ENCODE results near the gene INF2.
"Not testable (repeated sequence)": the region's sequence is repeated elsewhere in the genome, so short reads cannot be mapped to it uniquely, and the experiment has no call there.

The INF2 gene

DNA sequence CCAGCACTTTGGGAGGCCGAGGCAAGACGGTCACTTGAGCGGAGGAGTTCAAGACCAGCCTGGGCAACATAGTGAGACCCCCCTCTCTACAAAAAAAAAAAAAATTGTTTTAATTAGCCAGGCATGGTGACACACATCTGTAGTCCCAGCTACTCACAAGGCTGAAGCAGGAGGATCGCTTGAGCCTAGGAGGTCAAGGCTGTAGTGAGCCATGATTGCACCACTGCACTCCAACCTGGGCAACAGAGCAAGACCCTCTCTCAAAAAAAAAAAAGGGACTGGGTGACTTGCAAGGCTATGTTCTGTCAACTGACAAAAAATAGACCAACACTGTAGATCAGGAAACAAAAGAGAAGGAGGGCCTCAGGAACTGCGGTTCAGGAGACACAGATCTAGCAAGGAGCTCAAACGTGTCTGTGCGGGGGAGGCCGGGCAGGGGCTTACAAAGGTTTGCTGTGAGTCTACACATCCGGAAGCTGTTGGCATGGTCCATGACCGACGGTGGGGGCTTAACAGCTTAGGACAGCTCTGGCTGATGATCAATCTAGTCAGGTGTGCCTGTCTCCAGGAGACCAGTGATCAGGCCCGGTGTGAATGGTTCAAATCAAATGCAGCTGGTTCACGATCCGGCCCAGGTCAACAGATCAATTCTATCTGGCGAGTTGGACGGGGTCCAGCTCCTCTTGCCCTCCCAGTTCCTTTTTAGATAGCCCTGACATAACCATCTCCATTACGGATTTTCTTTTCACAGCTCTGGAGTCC lies 31.7 kb upstream of the INF2 start:
- peak in 1 of 2 donors; percentile 47 for DNase-seq

DNA sequence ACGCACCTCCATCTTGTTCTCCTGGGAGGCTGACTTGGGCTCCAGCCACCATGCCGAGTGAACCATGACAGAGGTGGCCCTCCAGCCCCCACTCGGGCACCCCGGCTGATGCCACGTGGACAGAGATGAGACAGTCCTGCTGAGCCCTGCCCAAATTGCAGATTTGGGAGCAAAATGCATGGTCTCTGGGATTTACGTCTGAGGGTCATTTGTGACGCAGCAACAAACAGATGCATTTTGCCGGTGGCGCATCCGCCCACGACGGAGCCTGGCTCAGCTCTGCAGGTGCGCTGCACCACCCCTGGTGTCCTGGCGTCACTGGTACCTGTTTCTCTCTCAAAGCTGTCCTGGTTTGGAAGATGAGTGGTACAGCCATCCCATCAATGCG lies 31.1 kb upstream of the INF2 start:
- no peak for DNase-seq

DNA sequence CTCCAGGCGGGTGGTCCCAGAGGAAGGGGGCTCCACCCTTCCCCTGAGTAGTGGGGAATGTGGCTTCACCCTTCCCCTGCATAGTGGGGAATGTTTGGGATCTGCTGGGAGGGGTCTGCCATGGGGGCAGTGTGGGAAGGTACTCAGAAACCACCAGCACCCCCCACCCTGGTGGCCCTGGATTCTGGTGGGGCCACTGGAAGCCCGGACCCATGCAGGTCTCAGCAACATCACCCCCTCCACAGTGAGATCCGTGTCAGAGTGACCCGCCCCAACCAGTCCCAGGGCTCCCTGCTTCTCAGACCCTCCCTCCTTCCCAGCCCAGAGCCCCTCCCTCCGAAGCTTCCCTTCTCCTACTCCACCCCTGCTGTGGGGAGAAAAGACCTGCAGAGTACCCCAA lies 30.3 kb upstream of the INF2 start:
- DNase-seq, result no peak

DNA sequence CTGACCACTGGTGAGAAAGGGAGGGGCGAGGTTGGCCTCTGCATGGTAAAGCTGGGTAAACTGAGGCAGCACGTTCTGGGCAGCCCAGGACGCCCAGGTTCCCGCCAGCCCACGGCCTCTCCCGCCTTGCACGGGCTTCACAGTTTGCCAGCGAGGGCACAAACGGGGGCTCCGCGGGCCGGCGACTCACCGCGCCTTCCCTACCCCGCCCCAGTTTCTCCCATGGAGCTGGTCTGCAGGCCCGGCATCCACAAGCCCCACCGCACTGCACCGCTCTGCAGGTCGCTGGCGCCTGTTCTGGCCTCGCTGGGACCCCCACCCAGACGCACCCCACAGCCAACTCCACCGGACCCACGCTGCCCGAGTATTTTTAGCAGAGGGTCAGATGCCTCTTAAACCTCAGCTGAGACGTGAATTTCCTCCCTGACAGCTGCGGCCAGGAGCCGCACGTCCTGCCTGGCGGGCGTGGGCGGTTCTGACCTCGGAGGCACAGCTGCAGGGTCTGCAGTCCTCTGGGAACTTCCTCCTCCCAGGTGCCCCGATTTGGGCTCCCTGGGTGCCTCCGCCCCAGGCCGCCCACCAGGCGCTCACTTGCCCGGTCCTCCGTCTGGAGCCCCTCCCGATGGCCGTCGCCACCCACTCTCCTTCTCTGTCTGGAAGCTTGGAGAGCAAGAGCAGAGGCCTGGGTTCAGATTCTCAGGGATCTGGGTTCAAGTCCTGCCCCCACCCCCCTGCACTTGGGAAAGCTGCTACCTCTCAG lies 29.5 kb upstream of the INF2 start:
- no peak for DNase-seq

DNA sequence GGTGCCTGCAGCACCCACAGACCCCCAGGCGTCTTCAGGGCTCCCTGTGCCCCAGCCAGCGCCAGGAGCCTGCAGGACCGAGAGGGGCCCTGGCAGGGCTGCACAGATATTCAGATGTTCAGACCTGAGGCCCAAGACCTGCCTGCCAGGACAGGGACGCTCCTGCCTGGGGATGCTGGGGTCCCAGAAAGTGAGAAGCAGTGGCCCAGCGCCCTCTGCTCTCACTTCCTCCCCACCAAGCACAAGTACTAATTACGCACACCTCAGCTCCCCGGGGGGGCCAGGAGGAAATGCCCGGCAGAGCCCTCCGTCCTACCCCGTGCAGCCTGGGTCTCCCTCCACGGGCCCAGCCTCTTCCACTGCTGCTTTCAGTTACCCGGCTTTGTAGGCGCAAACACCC lies 28.8 kb upstream of the INF2 start:
- DNase-seq, result no peak

DNA sequence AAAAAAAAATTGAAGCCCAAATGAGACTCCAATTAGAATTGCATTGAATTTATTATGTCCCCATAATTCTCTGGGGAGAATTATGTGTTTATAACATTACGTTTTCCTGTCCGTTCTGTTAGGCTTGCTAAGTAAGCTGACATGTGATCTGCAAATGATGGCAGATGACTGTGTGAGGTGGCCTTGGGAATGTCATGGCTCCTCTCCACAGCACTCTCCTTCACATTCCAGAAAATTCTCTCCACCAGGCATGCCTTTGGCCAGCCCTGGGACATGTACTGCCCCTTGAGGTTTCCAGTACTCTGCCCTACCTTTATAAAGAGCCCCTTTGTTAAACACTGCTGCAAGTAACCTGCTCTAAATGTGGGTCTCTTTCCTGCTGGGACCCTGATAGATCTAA lies 28.3 kb upstream of the INF2 start:
- no peak for DNase-seq

DNA sequence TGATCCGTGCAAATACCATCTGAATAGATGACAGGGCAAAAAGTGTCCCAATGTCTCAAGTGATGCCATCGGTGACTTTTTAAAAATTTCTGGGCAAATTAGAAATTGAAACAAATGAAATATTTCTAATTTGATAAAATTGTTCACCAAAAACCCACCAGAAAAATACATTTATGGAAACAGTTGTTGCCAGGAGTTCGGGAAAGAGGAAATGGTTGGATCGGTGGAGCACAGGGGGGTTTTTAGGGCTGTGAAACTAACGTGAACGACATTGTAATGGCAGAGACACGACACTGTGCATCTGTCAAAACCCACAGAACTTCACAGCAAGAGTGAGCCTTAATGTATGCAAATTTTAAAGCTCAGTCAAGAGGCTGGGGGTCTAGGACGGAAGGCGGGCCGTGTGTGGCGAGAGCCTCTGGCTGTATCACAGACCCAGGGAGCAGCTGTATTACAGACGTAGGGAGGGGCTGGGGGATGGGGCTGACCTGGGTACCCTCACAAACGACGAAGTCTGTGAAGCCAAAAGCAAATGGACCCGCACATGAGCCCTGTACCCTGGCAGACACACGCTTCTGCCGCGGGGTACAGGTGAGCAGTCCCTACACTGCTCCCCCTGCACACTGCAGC lies 27.8 kb upstream of the INF2 start:
- DNase-seq, result not testable (repeated sequence)

DNA sequence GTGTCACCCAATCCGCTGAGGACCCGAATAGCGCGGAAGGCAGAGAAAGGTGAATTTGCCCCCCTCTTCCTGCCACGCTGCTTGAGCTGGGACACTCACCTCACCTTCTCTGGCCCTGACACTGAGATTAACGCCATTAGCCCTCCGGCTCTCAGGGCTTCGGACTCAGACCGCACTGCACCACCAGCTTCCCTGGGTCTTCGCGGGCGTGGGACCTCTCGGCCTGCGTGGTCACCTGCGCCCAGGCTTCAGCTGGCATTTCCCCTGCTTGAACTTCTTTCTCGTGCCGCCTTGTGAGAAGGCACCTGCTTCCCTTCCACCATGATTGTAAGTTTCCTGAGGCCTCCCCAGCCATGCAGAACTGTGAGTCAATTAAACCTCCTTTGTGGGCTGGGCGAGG lies 26.9 kb upstream of the INF2 start:
- DNase-seq, result not testable (repeated sequence)

DNA sequence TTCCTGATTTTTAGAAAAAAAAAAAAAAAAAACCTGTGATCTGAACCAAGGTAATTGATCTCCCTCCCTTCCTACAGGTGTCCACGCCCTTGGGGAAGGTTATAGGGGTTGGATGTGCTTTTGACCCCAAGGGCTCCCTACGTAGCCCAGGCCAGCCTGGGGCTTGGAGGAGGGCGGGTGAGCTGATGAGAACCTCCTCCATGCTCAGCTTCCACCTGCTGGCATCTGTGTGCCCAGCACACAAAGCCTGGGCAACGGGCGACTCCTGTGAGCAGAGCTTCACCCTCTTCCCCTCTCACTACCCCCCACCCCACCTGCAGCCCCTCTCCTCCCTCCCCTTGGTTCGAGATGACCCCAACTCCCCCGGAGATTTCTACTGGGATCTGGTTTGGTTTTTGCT lies 25.3 kb upstream of the INF2 start:
- DNase-seq, result no peak

DNA sequence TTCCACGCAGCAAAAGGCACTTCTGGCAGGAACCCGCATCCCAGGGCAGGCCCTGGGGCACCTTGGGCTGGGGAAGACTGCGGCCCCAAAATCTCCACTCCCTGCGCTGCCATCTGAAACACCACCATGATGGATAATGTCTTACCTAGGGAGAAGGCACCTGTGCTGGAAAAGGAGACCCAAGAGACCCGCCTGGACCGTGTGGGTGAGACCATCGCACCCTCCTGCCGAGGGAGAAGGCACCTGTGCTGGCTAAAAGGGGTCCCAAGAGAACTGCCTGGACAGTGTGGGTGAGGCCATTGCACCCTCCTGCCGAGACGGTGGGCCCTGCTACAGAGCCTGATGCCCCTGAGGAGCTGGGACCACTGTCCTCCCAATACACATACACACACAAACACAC lies 24.8 kb upstream of the INF2 start:
- DNase-seq, result no peak

DNA sequence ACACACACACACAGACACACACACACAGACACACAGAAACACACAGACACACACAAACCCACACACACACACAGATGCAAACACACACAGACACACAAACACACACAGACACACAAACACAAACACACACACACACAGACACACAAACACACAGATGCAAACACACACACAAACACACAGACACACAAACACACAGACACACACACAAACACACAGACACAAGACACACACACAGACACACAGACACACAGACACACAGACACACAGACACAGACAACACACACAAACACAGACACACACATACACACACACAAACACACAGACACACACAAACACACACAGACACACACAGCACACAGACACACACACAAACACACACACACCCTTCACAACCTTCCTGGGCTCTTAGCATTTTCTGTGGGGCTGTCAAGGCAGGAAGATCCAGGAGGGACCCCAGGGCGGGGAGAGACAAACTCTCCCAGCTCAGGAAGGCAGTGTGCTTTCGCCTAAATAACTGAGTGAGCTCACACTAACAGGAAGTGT lies 24.2 kb upstream of the INF2 start:
- DNase-seq, result no peak

DNA sequence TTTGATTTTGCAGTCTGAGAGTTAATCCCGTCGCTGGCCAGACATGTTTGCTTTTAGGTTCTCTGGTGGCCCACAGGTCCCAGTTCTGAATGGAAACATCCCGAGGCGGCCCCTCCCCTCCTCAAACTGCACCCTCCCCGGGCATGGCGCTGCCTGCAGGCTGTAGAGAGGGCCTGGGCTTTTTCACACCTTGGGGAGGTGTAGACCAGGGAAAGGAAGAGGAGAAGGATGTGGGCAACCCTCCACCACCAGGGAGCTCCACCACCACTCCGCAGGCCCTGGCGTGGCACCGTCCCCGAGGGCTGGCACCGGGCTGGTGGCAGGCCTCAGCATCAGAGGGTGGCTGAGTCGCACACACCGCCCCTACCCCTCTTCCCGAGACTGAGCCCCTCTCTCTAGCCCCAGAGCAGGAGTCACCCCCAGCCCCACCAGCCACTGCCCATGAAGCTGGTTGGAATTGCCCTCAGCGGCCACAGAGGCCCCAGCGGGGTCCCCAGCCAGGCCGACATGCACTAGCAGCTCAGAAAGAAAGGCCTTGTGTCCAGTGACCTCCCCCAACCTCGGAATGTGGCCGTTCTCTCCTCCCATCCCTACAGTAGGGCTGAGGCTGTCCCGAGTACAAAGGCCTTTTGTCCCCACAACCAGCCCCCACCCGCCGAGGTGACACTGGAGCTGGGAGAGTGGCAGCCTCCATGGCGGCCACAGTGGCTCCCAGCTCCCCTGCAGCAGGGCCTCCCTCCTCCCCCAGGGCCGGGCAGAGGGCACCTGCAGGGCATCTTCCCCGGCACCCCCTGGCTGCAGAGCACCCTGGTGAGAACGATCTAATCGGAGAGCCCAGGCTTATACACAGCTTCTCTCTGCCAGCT lies 23.5 kb upstream of the INF2 start:
- DNase-seq, result no peak

DNA sequence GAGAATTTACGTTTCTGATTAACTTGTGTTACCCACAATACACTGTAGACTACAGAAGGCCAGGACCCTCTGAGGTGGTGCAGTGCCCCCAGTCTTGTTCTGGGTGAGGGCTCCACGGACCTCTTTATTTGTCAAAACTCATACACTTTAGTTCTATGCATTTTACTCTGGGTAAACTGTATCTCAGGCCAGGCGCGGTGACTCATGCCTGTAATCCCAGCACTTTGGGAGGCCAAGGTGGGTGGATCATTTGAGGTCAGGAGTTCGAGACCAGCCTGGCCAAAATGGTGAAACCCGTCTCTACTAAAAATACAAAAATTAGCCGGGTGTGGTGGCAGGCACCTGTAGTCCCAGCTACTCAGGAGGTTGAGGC lies 22.9 kb upstream of the INF2 start:
- not testable (repeated sequence) for DNase-seq

DNA sequence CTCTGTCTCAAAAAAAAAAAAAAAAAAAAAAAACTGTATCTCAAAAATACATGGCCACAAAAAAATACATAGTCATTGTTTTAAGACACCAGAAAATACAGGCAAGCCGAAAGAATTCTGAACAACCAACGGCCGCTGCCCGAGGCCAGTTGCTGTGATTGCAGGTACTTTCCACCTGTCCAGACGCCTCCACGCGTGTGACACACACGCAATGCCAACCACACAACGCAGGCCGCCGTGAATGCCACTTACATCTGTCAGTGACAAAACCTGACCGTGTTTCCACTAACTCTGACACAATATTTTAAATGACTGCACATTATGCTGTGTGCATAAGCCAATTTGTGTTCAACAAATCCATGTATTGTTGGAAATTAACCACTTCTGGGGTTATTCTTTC lies 22.4 kb upstream of the INF2 start:
- DNase-seq, result no peak

DNA sequence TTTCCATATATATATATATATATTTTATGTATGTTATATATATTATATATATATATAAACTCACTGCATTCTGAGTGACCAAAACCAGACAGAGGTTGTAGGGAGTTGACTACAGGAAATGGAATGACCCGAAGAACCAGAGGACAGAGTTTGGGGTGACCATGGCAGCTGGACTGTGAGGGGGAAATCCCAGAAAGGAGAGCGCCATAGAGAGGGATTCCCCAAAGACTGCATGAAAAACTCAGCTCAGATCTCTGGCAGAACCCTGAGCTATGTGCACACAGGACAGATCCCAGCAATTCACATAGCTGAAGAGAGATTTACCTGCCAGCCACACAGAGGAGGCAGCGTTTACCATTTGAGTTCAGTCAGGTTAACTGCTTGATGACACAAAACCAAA lies 19.7 kb upstream of the INF2 start:
- DNase-seq, result no peak

DNA sequence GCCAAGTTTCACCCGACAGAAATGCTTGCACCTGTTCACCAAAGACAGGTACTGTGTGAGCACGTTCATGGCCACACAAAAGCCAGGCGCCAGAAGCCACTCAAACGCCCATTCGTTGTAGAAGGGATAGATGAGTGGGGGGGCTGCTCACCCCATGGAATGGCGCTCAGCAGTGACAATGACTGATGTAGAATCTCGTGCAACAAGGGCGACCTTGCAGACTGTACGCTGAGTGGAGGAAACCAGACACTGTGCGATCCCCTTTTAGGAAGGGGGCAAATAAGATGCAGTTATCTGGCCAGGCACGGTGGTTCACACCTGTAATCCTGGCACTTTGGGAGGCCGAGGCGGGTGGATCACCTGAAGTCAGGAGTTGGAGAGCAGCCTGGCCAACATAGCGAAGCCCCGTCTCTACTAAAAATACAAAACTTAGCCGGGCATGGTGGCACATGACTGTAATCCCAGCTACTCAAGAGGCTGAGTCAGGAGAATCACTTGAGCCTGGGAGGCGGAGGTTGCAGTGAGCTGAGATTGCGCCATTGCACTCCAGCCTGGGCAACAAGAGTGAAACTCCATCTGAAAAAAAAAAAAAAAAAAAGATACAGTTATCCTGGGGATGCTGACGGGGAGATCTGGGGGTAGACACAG lies 18.0 kb upstream of the INF2 start:
- DNase-seq, result not testable (repeated sequence)

DNA sequence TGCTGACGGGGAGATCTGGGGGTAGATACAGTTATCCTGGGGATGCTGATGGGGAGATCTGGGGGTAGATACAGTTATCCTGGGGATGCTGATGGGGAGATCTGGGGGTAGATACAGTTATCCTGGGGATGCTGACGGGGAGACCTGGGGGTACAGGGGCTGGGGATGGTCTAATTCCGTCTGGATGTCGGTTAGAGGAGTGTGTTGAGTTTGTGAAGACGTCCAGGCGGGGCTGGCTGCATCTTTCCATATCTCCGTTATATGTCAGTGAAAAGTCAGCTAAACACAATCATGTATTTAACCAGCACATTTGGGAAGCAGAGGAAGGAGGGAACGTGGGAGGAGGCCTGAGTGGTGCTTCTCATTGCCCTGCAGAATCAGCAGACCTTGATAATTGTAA lies 17.3 kb upstream of the INF2 start:
- not testable (repeated sequence) for DNase-seq

DNA sequence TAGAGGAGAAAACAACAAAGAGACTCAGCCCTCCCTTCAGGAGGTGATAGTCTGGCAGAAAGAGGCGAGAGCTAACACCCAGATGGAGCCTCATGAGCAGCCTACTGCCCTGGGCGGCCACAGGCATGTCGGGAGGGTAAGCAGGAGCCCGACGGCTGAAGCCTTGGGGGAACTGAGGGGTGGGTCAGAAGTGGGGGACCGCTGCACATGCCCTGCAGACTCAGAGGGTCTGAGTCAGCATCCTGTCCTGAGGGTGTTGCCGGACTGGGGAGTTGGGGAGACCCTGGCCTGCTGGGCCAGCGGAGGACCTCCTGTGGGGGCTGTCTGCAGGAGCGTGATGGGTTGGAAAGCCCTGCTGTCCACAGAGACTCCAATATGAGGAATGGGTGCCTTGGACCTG lies 15.9 kb upstream of the INF2 start:
- DNase-seq, result no peak

DNA sequence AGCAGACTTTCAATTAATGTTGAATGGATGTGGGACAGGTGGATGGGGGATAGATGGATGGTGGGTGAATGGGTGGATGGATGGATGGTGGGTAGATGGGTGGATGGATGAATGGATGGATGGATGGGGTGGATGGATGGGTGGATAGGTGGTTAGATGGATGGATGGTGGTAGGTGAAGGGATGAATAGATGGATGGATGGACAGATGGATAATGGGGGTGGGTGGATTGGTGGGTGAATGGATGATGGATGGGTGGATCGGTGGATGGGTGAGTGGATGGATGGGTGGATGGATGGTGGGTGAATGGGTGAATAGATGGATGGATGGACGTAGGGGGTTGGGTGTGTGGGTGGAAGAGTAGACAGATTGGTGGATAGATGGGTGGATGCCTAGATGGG lies 14.0 kb upstream of the INF2 start:
- no peak for DNase-seq

DNA sequence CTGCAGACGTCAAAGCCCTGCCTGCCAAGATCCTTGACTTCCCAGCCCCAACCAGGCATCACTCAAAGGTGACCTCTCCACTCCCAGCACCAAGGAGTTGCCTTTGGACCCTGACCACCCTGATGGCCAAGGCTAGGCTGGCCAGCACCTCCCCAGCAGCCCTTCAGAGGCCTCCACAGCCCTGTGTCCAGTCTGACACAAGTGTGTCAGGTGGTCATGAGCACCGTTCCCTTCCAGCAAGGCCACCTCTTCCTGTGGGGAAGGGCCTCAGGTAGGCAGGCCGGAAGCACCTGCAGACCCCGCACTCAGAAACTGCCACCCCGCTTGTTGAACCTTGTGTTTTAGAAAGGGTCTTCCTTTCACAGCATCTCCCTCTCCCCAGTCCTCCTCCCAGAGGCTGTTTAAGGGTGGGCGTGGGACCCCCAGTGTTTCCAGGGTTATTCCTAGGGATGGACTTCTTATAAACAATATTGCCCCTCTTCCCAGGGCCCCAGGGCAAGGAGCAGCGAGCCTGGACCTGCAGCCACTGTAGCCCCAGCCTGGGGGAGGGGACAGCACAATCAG lies 13.2 kb upstream of the INF2 start:
- DNase-seq, result no peak

DNA sequence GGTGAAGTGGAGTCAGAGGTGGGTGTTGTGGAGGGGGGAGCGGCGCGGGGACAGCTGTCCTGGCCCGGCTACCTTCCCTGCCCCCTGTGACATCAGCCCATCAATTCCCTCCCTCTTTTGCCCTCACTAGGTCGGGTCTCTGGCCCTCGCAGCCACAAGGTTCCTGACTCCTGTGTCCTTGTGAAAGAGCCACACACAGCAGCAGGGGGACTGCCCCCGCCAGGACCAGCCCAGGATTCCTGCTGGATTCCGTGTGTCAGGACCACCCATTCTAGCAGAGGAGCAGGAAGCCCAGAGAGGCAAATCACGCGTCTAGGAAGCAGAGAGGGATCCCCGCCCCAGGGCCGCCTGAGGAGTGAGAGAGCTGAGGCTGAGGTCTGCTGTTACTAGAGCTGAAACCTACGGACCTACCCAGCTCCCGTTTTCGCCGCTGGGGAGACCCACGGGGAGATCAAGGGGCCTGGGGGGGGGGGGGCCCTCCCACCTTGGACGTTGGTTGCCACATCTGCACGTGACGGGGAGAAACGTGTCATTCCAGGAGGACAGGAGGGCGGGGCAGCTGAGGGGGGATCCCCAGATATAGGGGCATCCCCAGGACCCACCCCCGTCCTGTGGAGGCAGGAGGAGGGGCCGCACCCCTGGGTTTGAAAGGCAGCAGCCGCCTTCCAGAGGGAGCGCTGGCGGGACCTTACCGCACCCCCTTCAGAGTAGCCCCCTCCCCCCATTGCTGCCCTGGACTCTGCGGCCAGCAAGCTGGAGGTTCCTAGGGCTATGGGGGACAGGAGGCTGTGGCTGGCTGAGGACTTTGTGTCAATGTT lies 12.5 kb upstream of the INF2 start:
- DNase-seq, result no peak

All from bone marrow (tissue), 2 donors.